AG09319 (cell line): ENCODE results near the gene FOS.
"Not testable (repeated sequence)": the region's sequence is repeated elsewhere in the genome, so short reads cannot be mapped to it uniquely, and the experiment has no call there.

Source experiments
- DNase-seq: peaks from one replicate; pipeline ENCODE4 v3.0.0-alpha.2; 2010; ENCODE audit warnings: low read depth; ENCODE audit errors: extremely low read depth
- CTCF ChIP-seq: IDR thresholded peaks from 2 replicates; pipeline ENCODE4 v1.5.1; 2011; ENCODE audit warnings: low read depth, mild to moderate bottlenecking, inconsistent platforms, low read length, moderate library complexity

FOS gene

GRCh38 chr14:75234173-75235115 is 44.2 kb upstream of the FOS start:
- no peak for TF ChIP-seq CTCF
- no peak for DNase-seq

GRCh38 chr14:75235198-75235597 is 43.4 kb upstream of the FOS start:
- not testable (repeated sequence) for DNase-seq

GRCh38 chr14:75236467-75236866 is 42.2 kb upstream of the FOS start:
- no peak for TF ChIP-seq CTCF
- DNase-seq, result no peak

- no peak for TF ChIP-seq CTCF
- no peak for DNase-seq
Measured at GRCh38 chr14:75236901-75237419, 41.7 kb upstream of the FOS start.

- DNase-seq, result no peak
- TF ChIP-seq CTCF, result no peak
Measured at GRCh38 chr14:75238756-75239455, 39.7 kb upstream of the FOS start.

- DNase-seq, result no peak
- no peak for TF ChIP-seq CTCF
Measured at GRCh38 chr14:75240781-75241180, 37.8 kb upstream of the FOS start.

- DNase-seq, result peak; percentile 82
Measured at GRCh38 chr14:75242546-75243273, 35.9 kb upstream of the FOS start.

More at GRCh38 chr14:75242546-75243273, 35.9 kb upstream of the FOS start:
- TF ChIP-seq CTCF, result no peak
